Kidney (tissue), 14 donors: ENCODE results near the gene SPATA16. TPM values are rescaled to one million over a fixed set of nuclear protein-coding genes. Genes with fewer than 3 reads are reported as not detected.

Experiments
- DNase-seq, 5 donors: peaks; one replicate each; pipeline ENCODE4 v3.0.0-alpha.2; 2013 to 2020
- FAIRE-seq: peaks from 2 replicates; lab custom pipeline; 2012; peaks lifted over from hg19 to GRCh38; lab: Jason Lieb, UNC
- H3K27ac ChIP-seq, 2 donors: one replicate each; pipeline ENCODE4 v1.7.0; 2013; ENCODE audit warnings: low read depth in 2 of 2, low read length in 2 of 2, inconsistent platforms in 1 of 2
- H3K27me3 ChIP-seq: one replicate; pipeline ENCODE4 v1.7.1; 2013; ENCODE audit warnings: low read length, inconsistent platforms; ENCODE audit not compliant: control insufficient read depth, insufficient read depth
- H3K36me3 ChIP-seq, 3 donors: one replicate each; pipeline versions ENCODE4 v1.7.0 to v1.7.1; 2013; ENCODE audit warnings: low read length in 3 of 3, control low read depth in 1 of 3, inconsistent platforms in 1 of 3; ENCODE audit not compliant: insufficient read depth in 3 of 3, control insufficient read depth in 2 of 3
- H3K4me1 ChIP-seq, 3 donors: one replicate each; pipeline versions ENCODE4 v1.7.0 to v1.7.1; 2013; ENCODE audit warnings: low read length in 3 of 3, inconsistent platforms in 1 of 3, low read depth in 1 of 3; ENCODE audit not compliant: control insufficient read depth in 2 of 3, insufficient read depth in 2 of 3
- H3K4me3 ChIP-seq, 3 donors: one replicate each; pipeline versions ENCODE4 v1.7.0 to v1.8.1; 2013; ENCODE audit warnings: low read length in 3 of 3, control low read depth in 1 of 3, inconsistent platforms in 1 of 3
- H3K9ac ChIP-seq, 3 donors: one replicate each; pipeline versions ENCODE4 v1.7.0 to v1.7.1; 2013; ENCODE audit warnings: low read length in 3 of 3, control low read depth in 1 of 3, inconsistent platforms in 1 of 3
- H3K9me3 ChIP-seq, 3 donors: one replicate each; pipeline versions ENCODE4 v1.7.0 to v1.7.1; 2013; ENCODE audit warnings: low read length in 3 of 3, control low read depth in 1 of 3, inconsistent platforms in 1 of 3; ENCODE audit not compliant: control insufficient read depth in 2 of 3, insufficient read depth in 1 of 3
- CTCF ChIP-seq: IDR thresholded peaks from 3 replicates; pipeline ENCODE4 v1.5.1; 2012; ENCODE audit warnings: mild to moderate bottlenecking, moderate library complexity, borderline replicate concordance; ENCODE audit not compliant: insufficient read depth; ENCODE audit errors: extremely low read depth
- intact Hi-C: fragments of 100-400 bp; cut with DNase I; formaldehyde crosslinking; loops from one replicate; pipeline ENCODE4 v1.11.1; 2022
- polyA plus RNA-seq: library from polyadenylated mRNA; stranded (reverse); fragments of 350-450 nt; fragmentation: Illumina TruSeq; extraction: RNeasy Lipid Tissue Mini Kit (QIAGEN cat#74804); gene quantifications from one replicate; pipeline ENCODE4 v1.2.3, GENCODE V29; 2014; ENCODE audit warnings: low read depth, low replicate concordance; ENCODE audit not compliant: insufficient read depth
- total RNA-seq: library from RNA; stranded (reverse); fragmentation: NEBNext Ultra II Directional; extraction: Animal tissue kit (Norgen Biotek cat#: 25700); gene quantifications from one replicate; pipeline ENCODE4 v1.2.1, GENCODE V29; 2021
- donor health status: control.
- donor health status: control.
- donor health status: control.
- donor health status: control.
- donor health status: control.
- donor health status: DM: yes; HTN: yes; CAD: no.
- donor health status: Normal renal cell carcinoma (clear cell type).

Gene SPATA16
- total and polyA plus RNA-seq, 2 donors from 2014 or later = 0.17 TPM; not detected in 1

DNA sequence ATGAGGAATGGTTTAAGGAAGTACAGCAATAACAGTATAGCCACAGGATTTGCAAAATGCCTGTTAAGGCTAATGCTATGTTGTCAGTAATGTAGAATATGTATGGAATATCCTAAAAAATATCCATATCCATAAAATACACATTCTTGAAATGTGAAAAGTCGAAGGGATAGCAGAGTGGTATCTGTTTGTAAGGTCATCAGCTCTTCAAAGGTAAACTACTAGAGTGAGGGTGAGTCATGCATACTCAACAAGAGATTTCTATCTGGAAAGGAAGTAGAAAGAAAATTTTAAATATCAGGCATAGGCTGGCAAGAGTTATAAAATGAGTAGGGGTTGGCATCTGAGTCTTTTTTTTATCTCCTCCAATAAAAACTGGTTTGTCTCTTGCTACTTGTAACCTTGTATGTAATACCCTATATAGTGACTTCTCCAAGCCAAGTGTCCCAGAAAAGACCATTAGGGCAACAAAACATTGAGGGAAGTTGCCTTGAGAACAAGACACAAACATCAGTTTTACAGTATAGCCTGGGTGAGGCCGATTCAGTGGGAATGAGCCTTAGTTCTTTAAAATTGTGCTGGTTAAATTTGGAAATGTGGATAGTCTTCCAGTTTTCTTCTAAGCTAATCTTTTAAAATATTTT, 103.1 kb downstream of the SPATA16 start:
- Histone ChIP-seq H3K27ac (no peak overlapping the region), H3K9ac (no peak overlapping the region), H3K9me3 (no peaks in the 10 kb centered on the region), H3K4me1 (no peaks in the 10 kb centered on the region), H3K36me3 (no peaks in the 10 kb centered on the region), H3K4me3 (no peak overlapping the region), H3K27me3 (no peaks in the 10 kb centered on the region)
- DNase-seq = no peak
- no peak for TF ChIP-seq CTCF
- no peak for FAIRE-seq
- intact Hi-C loops = no loop called here

DNA sequence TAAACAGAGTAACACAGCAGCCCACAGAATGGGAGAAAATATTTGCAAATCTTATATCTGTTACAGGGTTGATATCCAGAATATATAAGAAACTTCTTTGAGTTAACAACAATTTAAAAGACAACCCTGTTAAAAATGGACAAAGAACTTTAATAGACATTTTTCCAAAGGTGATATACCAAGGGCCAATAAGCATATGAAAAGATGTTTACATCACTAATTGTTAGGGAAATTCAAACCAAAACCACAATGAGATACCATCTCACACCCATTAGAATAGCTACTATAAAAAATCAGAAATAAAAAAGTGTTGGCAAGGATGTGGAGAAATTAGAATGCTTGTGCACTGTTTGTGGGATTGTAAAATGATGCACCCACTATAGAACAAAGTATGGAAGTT, 110.8 kb downstream of the SPATA16 start:
- H3K4me3 ChIP-seq = no peak overlapping the region
- H3K27me3 ChIP-seq = no peaks in the 10 kb centered on the region
- no peak for FAIRE-seq
- no peak overlapping the region for H3K27ac ChIP-seq
- TF ChIP-seq CTCF = no peak
- H3K4me1 ChIP-seq = no peaks in the 10 kb centered on the region
- intact Hi-C loops = no loop called here
- no peak for DNase-seq
- H3K36me3 ChIP-seq = no peaks in the 10 kb centered on the region
- no peaks in the 10 kb centered on the region for H3K9me3 ChIP-seq
- H3K9ac ChIP-seq = no peak overlapping the region

- Histone ChIP-seq H3K4me1 (no peaks in the 10 kb centered on the region), H3K36me3 (no peaks in the 10 kb centered on the region), H3K27ac (no peak overlapping the region), H3K9ac (no peak overlapping the region), H3K9me3 (no peaks in the 10 kb centered on the region), H3K4me3 (no peak overlapping the region), H3K27me3 (no peaks in the 10 kb centered on the region)
- no peak for DNase-seq
- intact Hi-C loops = no loop called here
- peak; percentile 11 for FAIRE-seq
- TF ChIP-seq CTCF = no peak
These were observed 112.7 kb downstream of the SPATA16 start for GRCh38 chr3:173028351-173028750.

DNA sequence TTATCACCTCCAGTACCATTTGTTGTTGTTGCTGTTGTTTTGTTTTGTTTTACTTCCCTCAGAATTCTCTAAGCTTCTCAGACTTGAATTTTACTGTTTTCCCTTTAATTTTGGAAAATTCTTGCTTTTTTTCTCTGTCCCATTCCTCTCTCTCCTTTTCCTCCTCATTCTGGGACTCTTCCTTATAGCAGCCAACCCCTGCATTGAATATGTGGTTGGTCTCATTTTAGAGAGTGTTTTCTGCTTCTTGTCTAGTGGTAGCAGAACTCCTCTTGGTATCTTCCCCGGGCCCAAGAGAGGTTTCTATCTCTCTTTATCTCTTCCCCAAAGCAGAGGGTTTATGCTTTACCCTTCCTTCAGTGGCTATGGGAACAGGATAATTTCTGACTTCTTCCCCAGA, 113.6 kb downstream of the SPATA16 start:
- Histone ChIP-seq H3K27me3 (no peaks in the 10 kb centered on the region), H3K9me3 (no peaks in the 10 kb centered on the region), H3K36me3 (no peaks in the 10 kb centered on the region), H3K4me3 (no peak overlapping the region), H3K4me1 (no peaks in the 10 kb centered on the region), H3K9ac (no peak overlapping the region), H3K27ac (no peak overlapping the region)
- DNase-seq (no peak), FAIRE-seq (no peak)
- intact Hi-C loops = no loop called here
- no peak for TF ChIP-seq CTCF
